22Rv1 (cell line): Measurements from ENCODE around the gene HSP90AB1.

Experiments
- H3K27ac ChIP-seq: fragments of 450-650 bp; 2 replicates; pipeline ENCODE4 v1.5.1; 2017
- ZFX ChIP-seq: fragments of 450-650 bp; IDR thresholded peaks from 2 replicates; pipeline ENCODE4 v1.6.1; 2017; ENCODE audit warnings: antibody characterized with exemption, borderline replicate concordance
- TF ChIP-seq, protein P1 (sequence below): fragments of 450-650 bp; IDR thresholded peaks from 2 replicates; pipeline ENCODE4 v1.5.1; 2017; ENCODE audit warnings: mild to moderate bottlenecking

HSP90AB1 gene

DNA sequence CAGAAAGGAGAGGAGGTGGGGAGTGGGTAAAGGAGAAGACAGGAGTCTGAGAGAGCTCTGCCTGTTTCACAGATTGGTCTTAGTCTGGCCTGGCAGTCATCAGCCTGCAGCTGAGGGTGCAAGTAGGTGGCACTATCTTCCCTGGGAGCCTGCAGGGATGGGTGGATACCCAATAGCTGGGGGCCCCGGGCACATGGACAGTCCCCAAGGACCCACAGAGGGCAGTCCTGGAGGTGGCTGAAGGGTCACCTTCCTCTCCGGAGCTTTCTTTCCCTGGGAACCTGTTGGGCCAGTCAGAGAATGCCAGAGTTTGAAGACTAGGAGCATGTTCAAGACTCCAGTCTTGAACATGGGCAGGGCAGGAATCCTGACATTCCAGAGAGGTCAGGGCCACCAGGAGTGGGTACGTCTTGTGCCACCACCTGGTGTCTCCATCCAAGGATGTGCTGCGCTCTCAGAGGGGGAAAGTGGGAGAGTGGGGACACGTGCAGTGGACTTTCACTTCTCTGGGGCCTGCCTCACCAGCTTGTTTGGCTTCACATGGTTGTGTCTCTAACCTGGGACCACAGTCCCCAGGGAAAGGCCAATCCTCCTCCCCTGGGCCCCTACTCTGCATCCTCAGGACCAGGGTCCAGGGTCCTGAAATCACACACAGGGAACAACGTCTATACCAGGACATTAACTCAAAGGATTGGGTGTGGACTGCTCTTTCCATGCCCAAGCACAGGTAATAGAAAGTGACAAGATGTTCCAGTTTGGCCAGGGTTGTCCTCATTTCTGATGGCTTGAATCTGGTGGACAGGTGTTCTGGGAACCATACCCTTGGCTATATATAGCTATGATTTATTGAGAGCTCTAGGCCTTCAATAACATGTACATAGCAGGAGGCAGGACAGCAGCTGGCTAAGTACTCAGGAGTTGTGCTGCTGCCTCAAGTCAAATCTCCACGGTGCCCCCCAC is 48.2 kb downstream of the HSP90AB1 start:
- H3K27ac ChIP-seq = no peak overlapping the region
- TF ChIP-seq, protein P1, sequence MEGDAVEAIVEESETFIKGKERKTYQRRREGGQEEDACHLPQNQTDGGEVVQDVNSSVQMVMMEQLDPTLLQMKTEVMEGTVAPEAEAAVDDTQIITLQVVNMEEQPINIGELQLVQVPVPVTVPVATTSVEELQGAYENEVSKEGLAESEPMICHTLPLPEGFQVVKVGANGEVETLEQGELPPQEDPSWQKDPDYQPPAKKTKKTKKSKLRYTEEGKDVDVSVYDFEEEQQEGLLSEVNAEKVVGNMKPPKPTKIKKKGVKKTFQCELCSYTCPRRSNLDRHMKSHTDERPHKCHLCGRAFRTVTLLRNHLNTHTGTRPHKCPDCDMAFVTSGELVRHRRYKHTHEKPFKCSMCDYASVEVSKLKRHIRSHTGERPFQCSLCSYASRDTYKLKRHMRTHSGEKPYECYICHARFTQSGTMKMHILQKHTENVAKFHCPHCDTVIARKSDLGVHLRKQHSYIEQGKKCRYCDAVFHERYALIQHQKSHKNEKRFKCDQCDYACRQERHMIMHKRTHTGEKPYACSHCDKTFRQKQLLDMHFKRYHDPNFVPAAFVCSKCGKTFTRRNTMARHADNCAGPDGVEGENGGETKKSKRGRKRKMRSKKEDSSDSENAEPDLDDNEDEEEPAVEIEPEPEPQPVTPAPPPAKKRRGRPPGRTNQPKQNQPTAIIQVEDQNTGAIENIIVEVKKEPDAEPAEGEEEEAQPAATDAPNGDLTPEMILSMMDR = no peak
- TF ChIP-seq ZFX = no peak

DNA sequence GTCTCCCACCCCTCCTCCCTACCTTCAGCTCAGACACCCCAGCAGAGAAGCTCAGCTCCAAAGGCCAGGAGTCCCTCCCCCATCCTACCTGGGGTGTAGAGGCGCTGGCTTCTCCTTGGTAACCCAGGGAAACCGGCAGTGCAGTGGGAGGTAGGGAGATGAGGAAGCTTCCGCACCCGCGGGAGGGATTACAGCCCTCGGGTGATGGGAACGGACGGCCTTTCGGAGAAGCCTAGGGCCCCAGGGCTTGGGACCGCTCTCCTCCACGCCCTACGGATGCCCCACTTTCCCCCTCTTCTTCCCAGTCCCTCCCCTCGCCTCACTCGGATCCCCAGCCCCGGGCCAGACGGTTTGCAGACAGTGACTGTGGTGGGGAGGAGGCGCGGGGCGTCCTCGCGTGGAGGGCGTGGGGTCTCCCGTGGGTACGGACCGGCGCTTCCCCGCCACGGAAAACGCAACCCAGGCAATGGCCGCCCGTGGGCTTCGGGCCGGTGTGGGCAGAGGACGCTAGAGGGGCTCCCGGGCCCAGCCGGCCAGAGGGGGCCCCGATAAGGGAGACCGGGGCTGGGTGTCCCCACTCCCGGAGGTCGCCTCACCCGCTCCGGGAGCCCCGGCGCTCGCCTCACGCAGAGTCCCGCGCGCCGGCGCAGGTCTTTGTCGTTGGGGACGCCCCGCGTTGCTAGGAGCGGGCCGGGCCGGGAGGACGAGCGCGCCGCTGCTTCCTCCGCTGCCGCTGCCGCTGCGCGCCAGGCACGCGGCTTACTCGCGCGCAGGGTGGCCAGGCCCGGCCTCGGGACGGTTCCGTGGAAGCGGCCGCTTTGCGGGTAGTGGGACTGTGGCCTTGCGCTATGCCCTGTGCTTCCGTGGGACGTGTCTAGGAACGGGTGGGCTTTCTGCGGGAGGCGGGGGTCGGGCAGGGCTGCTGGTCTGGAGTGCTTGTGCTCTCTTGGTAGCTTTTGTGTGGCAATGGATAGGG is 50.5 kb downstream of the HSP90AB1 start:
- TF ChIP-seq ZFX = no peak
- TF ChIP-seq, protein P1 = no peak
- no peak overlapping the region for H3K27ac ChIP-seq

DNA sequence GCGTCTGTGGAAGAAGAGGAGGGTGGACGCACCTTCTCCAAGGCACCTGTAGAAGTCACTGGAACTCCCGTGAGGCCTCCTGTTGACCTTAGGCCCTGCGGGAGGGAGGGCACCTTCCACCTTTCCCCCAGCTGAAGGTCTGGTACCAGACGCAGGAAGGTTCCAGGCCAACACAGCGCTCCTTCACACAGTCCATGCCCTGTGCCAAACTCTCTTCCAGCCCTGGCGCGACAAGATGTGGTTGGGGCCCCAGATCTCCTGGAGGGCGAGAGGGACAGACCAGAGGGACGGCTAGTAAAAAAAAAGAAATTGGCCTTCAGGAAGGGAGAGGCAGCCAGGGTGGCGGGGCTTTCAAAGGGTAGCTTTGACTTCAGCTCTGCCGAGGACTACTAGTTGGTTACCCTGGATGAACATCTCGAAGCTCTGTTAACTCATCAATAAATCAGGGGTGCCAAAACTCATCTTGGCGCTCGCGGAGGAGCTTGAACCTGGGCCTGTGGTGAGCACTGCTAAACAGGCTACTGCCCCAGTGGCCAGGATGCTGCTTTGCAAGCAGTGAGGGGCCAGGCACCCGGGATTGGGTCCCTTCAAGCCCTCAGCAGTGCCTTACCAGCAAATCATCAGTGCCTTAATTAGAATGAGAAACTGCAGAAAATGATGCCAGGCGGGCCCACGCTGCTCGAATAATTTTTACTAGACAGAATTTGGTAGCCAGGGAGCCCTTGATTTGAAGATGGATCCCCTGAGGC is 51.3 kb downstream of the HSP90AB1 start:
- TF ChIP-seq, protein P1 = no peak
- TF ChIP-seq ZFX = no peak
- no peak overlapping the region for H3K27ac ChIP-seq

DNA sequence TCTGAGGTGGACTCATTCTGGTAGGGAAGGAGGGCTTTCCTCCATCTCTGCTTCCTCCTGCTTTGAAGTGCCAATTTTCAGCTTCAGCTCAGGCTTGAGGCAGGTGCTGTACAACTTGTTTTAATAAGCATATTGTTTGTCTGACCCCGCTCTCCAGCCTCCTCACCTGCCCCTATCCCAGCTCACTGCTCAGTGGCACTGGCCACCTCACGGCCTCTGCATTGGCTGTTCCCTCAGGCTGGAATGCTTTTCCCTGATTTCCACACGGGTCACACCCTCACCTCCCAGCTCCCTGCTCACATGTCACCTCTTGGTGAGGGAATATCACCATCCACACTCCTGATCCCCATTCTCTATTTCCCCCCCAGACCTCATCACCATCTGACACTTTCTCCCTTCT is 52.0 kb downstream of the HSP90AB1 start:
- H3K27ac ChIP-seq = no peak overlapping the region
- TF ChIP-seq, protein P1 = no peak
- no peak for TF ChIP-seq ZFX

DNA sequence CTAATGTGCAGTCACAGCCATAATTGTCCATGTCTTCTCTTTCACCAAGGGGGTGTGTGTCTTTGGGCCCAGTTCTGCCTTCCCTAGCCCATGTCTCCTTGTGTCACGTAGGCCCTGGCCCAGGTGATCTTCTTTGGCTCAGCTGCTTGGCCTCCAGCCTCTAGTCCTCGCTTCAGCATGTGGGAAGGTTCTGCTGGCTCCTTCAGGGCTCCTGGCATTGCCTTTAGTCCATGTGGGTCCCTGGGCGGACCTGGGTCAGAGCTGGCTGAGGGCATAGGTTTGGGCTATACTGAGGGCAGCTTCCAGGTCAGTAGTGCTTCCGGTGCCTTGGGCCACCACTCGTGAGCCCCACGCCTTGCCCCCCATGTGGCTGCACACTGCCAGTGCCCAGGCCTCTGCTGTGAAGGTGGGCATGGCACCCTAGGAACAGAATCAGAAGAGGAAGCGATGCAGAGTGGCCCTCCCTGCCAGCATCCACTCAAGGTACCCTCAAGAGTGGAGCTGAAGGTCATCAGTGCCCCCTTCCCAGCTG is 53.5 kb downstream of the HSP90AB1 start:
- TF ChIP-seq, protein P1 = no peak
- no peak for TF ChIP-seq ZFX
- H3K27ac ChIP-seq = no peak overlapping the region

DNA sequence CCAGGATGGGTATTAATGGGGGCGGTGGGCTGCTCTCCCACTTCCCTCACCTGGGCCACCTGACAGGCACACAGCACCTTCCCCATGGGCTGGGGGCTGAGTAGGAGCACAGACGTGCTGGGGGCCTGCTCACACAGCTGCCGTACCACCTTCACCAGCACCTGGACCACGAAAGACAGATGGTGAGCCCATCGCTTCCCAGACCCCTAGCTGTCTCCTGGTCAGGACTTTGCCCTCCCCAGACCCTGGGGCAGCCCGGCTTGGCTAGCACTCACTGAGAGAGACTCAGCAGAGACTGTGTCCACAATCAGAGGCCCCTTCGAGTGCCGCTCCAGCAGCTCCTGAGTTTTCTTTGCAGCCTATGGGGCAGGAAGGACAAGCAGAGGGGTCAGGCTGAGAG is 54.2 kb downstream of the HSP90AB1 start:
- H3K27ac ChIP-seq = no peak overlapping the region
- TF ChIP-seq, protein P1 = no peak
- TF ChIP-seq ZFX = no peak
